Measurements from ENCODE around the gene CLIC3.

Gene CLIC3

GRCh38 chr9:137023583-137023991, 27.2 kb upstream of the CLIC3 start:
- no peak overlapping the region for H2AFZ ChIP-seq (ENCODE audit: low read depth, low read length)
- no peaks in the 10 kb centered on the region for H3K9me3 ChIP-seq (ENCODE audit: insufficient read depth, low read length, severe bottlenecking)
- H3K4me3 ChIP-seq (ENCODE audit: low read depth in 1 of 2, low read length in 2 of 2): no peak overlapping the region
- no peaks in the 10 kb centered on the region for H3K27me3 ChIP-seq (ENCODE audit: insufficient read depth, low read length, poor library complexity)
- no peaks in the 10 kb centered on the region for H4K20me1 ChIP-seq (ENCODE audit: insufficient read depth, low read length)
- no peak overlapping the region for H3K4me2 ChIP-seq (ENCODE audit: insufficient read depth, low read length)
- H3K79me2 ChIP-seq (ENCODE audit: insufficient read depth, low read length): no peaks in the 10 kb centered on the region
- no peaks in the 10 kb centered on the region; the same call in 1 of the 2 replicates for H3K36me3 ChIP-seq (ENCODE audit: insufficient read depth, low read length)
- peaks cover 18% of the 10 kb centered on the region for H3K4me1 ChIP-seq (ENCODE audit: insufficient read depth, low read length)
- no peak overlapping the region for H3K27ac ChIP-seq (ENCODE audit: low read length)
- no peak for ATAC-seq (ENCODE audit: insufficient read depth, low read depth)
- TF ChIP-seq CTCF (IDR thresholded peaks at IDR 0.05; ENCODE audit: borderline replicate concordance, extremely low read depth, low read length, poor library complexity, severe bottlenecking) (no peak), EZH2 (IDR thresholded peaks at IDR 0.05; ENCODE audit: borderline replicate concordance, low read depth, low read length, severe bottlenecking) (no peak)
- H3K9ac ChIP-seq (ENCODE audit: low read depth, low read length): no peak overlapping the region
- no peak for DNase-seq

GRCh38 chr9:137023157-137023556, 26.8 kb upstream of the CLIC3 start:
- DNase-seq (no peak), ATAC-seq (ENCODE audit: insufficient read depth, low read depth) (no peak)
- no peaks in the 10 kb centered on the region for H3K9me3 ChIP-seq (ENCODE audit: insufficient read depth, low read length, severe bottlenecking)
- no peaks in the 10 kb centered on the region for H3K27me3 ChIP-seq (ENCODE audit: insufficient read depth, low read length, poor library complexity)
- no peak overlapping the region for H3K4me2 ChIP-seq (ENCODE audit: insufficient read depth, low read length)
- no peak overlapping the region for H3K27ac ChIP-seq (ENCODE audit: low read length)
- H3K4me1 ChIP-seq (ENCODE audit: insufficient read depth, low read length): peaks cover 14% of the 10 kb centered on the region
- TF ChIP-seq CTCF (IDR thresholded peaks at IDR 0.05; ENCODE audit: borderline replicate concordance, extremely low read depth, low read length, poor library complexity, severe bottlenecking): no peak
- no peak for TF ChIP-seq EZH2 (IDR thresholded peaks at IDR 0.05; ENCODE audit: borderline replicate concordance, low read depth, low read length, severe bottlenecking)
- H3K4me3 ChIP-seq (ENCODE audit: low read depth in 1 of 2, low read length in 2 of 2): no peak overlapping the region
- no peak overlapping the region for H2AFZ ChIP-seq (ENCODE audit: low read depth, low read length)
- no peaks in the 10 kb centered on the region; the same call in 1 of the 2 replicates for H3K36me3 ChIP-seq (ENCODE audit: insufficient read depth, low read length)
- H4K20me1 ChIP-seq (ENCODE audit: insufficient read depth, low read length): no peaks in the 10 kb centered on the region
- H3K9ac ChIP-seq (ENCODE audit: low read depth, low read length): no peak overlapping the region
- no peaks in the 10 kb centered on the region for H3K79me2 ChIP-seq (ENCODE audit: insufficient read depth, low read length)

GRCh38 chr9:137022662-137023008, 26.3 kb upstream of the CLIC3 start:
- no peak overlapping the region for H2AFZ ChIP-seq (ENCODE audit: low read depth, low read length)
- H3K9ac ChIP-seq (ENCODE audit: low read depth, low read length): no peak overlapping the region
- no peaks in the 10 kb centered on the region for H4K20me1 ChIP-seq (ENCODE audit: insufficient read depth, low read length)
- H3K27ac ChIP-seq (ENCODE audit: low read length): no peak overlapping the region
- no peak for TF ChIP-seq CTCF (IDR thresholded peaks at IDR 0.05; ENCODE audit: borderline replicate concordance, extremely low read depth, low read length, poor library complexity, severe bottlenecking)
- TF ChIP-seq EZH2 (IDR thresholded peaks at IDR 0.05; ENCODE audit: borderline replicate concordance, low read depth, low read length, severe bottlenecking): no peak
- DNase-seq: no peak
- H3K79me2 ChIP-seq (ENCODE audit: insufficient read depth, low read length): no peaks in the 10 kb centered on the region
- no peaks in the 10 kb centered on the region; the same call in 1 of the 2 replicates for H3K36me3 ChIP-seq (ENCODE audit: insufficient read depth, low read length)
- no peak overlapping the region for H3K4me3 ChIP-seq (ENCODE audit: low read depth in 1 of 2, low read length in 2 of 2)
- H3K4me2 ChIP-seq (ENCODE audit: insufficient read depth, low read length): no peak overlapping the region
- ATAC-seq (ENCODE audit: insufficient read depth, low read depth): no peak
- no peaks in the 10 kb centered on the region for H3K27me3 ChIP-seq (ENCODE audit: insufficient read depth, low read length, poor library complexity)
- H3K9me3 ChIP-seq (ENCODE audit: insufficient read depth, low read length, severe bottlenecking): no peaks in the 10 kb centered on the region
- H3K4me1 ChIP-seq (ENCODE audit: insufficient read depth, low read length): peaks cover 14% of the 10 kb centered on the region

All from DND-41 (cell line).